WI38 (cell line): ENCODE measurements around the gene HAPLN2.

Experiments used
- H3K4me3 ChIP-seq: 2 replicates; pipeline ENCODE4 v1.5.1; 2011; ENCODE audit warnings: low read depth, mild to moderate bottlenecking, control low read depth, low read length
- CTCF ChIP-seq: IDR thresholded peaks from 2 replicates; pipeline ENCODE4 v1.5.1; 2012; ENCODE audit warnings: low read depth, mild to moderate bottlenecking, control low read depth, low read length

HAPLN2 gene

DNA sequence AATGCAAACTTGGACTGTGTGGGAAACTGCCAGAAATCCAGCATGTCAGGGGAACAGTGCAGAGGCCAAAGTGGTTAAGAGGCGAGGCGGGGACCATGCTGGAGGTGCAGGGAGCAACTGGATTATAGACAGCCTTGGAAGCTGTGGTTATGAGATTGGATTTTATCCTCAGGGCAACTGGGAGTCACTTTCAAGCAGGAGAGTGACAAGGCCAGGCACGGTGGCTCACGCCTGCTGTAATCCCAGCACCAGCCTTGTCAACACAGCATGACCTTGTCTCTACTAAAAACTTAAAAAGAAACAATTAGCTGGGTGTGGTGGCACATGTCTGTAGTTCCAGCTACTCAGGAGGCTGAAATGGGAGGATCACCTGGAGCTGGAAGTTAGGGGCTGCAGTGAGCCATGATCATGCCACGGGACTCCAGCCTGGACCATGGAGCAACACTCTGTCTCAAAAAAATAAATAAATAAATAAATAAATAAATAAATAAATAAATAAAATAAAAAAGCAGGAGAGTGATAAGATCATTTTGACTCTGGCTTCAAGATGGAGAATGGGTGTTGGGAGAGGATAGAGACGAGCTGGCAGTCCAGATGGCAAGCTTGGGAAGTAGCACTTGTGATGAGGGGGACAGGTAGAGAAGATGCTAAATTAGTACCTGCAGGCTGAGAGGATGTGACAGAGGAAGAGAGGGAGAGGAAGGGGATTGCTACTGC, 3.5 kb downstream of the HAPLN2 start:
- no peak overlapping the region for H3K4me3 ChIP-seq
- TF ChIP-seq CTCF = no peak

DNA sequence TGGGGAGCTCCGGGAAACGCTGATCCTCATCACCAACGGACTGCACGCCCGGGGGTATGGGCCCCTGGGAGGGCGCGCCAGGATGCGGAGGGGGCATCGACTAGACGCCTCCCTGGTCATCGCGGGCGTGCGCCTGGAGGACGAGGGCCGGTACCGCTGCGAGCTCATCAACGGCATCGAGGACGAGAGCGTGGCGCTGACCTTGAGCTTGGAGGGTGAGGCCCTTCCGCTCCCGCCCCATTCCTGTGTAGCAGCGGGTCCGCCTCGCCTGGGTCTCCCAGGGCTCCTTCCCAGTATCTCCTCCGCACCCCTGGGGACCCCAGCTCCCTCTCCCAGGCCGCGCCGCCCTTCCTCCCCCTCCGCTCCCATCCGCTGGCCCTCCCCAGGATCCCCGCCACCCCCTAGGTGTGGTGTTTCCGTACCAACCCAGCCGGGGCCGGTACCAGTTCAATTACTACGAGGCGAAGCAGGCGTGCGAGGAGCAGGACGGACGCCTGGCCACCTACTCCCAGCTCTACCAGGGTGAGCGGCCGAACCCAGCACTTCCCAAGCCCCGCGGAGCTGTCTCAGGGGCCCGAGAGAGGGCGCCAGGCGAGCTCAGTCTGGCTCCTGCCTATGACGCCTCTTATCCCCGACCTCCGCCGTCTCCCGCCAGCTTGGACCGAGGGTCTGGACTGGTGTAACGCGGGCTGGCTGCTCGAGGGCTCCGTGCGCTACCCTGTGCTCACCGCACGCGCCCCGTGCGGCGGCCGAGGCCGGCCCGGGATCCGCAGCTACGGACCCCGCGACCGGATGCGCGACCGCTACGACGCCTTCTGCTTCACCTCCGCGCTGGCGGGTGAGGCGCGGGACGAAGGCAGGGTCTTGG, 5.0 kb downstream of the HAPLN2 start:
- peak overlapping the region; percentile 32 for H3K4me3 ChIP-seq
- peak; percentile 8; the same call in 1 of the 2 replicates for TF ChIP-seq CTCF

DNA sequence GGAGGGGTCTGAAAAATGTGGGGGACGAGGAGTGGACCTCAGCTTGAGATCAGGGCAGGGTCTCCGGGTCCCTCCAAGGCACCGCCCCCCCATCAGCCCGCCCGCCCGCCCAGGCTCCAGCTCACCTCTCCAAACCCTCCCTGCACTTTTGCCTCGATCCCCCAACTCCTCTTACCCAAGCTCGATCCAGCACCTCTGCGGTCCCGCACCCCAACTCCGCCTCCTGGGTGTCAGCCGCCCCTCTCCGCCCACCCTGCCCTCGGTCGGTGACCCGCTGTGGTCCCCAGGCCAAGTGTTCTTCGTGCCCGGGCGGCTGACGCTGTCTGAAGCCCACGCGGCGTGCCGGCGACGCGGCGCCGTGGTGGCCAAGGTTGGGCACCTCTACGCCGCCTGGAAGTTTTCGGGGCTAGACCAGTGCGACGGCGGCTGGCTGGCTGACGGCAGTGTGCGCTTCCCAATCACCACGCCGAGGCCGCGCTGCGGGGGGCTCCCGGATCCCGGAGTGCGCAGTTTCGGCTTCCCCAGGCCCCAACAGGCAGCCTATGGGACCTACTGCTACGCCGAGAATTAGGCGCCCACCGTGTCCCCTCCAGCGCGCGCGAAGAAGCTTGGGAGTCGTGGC, 5.7 kb downstream of the HAPLN2 start:
- no peak for TF ChIP-seq CTCF
- H3K4me3 ChIP-seq = no peak overlapping the region

- H3K4me3 ChIP-seq = no peak overlapping the region
Observed at GRCh38 chr1:156625436-156626078, 6.3 kb downstream of the HAPLN2 start.

GRCh38 chr1:156626079-156626438, 6.8 kb downstream of the HAPLN2 start:
- no peak for TF ChIP-seq CTCF

More at GRCh38 chr1:156625436-156626078, 6.3 kb downstream of the HAPLN2 start:
- TF ChIP-seq CTCF = peak; percentile 84

GRCh38 chr1:156627313-156627880, 8.2 kb downstream of the HAPLN2 start:
- H3K4me3 ChIP-seq = no peak overlapping the region
- peak; percentile 62 for TF ChIP-seq CTCF

More at GRCh38 chr1:156626079-156626438, 6.8 kb downstream of the HAPLN2 start:
- H3K4me3 ChIP-seq = no peak overlapping the region
